ENCODE results near the gene PCDHA5.
"Not testable (repeated sequence)": the region's sequence is repeated elsewhere in the genome, so short reads cannot be mapped to it uniquely, and the experiment has no call there.

DNA sequence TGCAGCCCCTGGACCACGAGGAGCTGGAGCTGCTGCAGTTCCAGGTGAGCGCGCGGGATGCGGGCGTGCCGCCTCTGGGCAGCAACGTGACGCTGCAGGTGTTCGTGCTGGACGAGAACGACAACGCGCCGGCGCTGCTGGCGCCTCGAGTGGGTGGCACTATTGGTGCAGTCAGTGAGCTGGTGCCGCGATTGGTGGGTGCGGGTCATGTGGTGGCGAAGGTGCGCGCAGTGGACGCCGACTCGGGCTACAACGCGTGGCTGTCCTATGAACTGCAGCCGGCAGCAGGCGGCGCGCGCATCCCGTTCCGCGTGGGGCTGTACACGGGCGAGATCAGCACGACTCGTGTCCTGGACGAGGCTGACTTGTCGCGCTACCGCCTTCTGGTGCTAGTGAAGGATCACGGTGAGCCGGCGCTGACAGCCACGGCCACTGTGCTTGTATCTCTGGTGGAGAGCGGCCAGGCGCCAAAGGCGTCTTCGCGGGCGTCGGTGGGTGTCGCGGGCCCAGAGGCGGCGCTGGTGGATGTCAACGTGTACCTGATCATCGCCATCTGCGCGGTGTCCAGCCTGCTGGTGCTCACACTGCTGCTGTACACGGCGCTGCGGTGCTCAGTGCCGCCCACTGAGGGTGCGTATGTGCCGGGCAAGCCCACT, 33.4 kb upstream of the PCDHA5 start:
- not testable (repeated sequence) for TF ChIP-seq CTCF (optimal IDR thresholded peaks at IDR 0.05 in 1 of 3, IDR thresholded peaks at IDR 0.05 in 1 of 3, conservative IDR thresholded peaks at IDR 0.05 in 1 of 3; ENCODE audit: extremely low read depth in 1 of 3, insufficient read depth in 2 of 3, low read length in 3 of 3); EZH2 (IDR thresholded peaks at IDR 0.05; ENCODE audit: low read length)

Data from keratinocyte (primary cell).